Effector CD8-positive, alpha-beta T cell (primary cell): ENCODE results near the gene KRTAP12-4.
"Not testable (repeated sequence)": the region's sequence is repeated elsewhere in the genome, so short reads cannot be mapped to it uniquely, and the experiment has no call there.

Experiments used
- DNase-seq: peaks from one replicate; lab custom pipeline; 2025; lab: John Stamatoyannopoulos, UW

KRTAP12-4 gene

GRCh38 chr21:44632067-44632466 is 22.4 kb downstream of the KRTAP12-4 start:
- no peak for DNase-seq

GRCh38 chr21:44630440-44630839 is 24.0 kb downstream of the KRTAP12-4 start:
- no peak for DNase-seq

GRCh38 chr21:44628707-44629391 is 25.6 kb downstream of the KRTAP12-4 start:
- no peak for DNase-seq

- DNase-seq, result not testable (repeated sequence)
These were observed 26.6 kb downstream of the KRTAP12-4 start for GRCh38 chr21:44627831-44628233.

GRCh38 chr21:44627181-44627822 is 27.2 kb downstream of the KRTAP12-4 start:
- not testable (repeated sequence) for DNase-seq

- no peak for DNase-seq
These were observed 27.8 kb downstream of the KRTAP12-4 start, which contains the start of gene KRTAP10-9 for GRCh38 chr21:44626673-44627143. TSS of gene KRTAP10-9 (plus strand) at chr21:44627093. CDS start at chr21:44627172, 79 bp downstream.

- DNase-seq, result no peak
These were observed 28.2 kb downstream of the KRTAP12-4 start for GRCh38 chr21:44626262-44626661.

GRCh38 chr21:44625756-44626155 is 28.7 kb downstream of the KRTAP12-4 start:
- no peak for DNase-seq

GRCh38 chr21:44623575-44623974 is 30.9 kb downstream of the KRTAP12-4 start:
- no peak for DNase-seq

- no peak for DNase-seq
These were observed 34.6 kb downstream of the KRTAP12-4 start for GRCh38 chr21:44619886-44620285.

GRCh38 chr21:44618909-44619308 is 35.5 kb downstream of the KRTAP12-4 start:
- peak; percentile 23 for DNase-seq

- DNase-seq, result no peak
These were observed 36.0 kb downstream of the KRTAP12-4 start for GRCh38 chr21:44618504-44618903.

GRCh38 chr21:44617071-44617501 is 37.4 kb downstream of the KRTAP12-4 start:
- no peak for DNase-seq

- DNase-seq, result no peak
These were observed 37.9 kb downstream of the KRTAP12-4 start for GRCh38 chr21:44616591-44616926.

GRCh38 chr21:44615911-44616590 is 38.4 kb downstream of the KRTAP12-4 start:
- DNase-seq, result no peak

GRCh38 chr21:44615466-44615865 is 39.0 kb downstream of the KRTAP12-4 start:
- no peak for DNase-seq

GRCh38 chr21:44614961-44615391 is 39.5 kb downstream of the KRTAP12-4 start:
- DNase-seq, result no peak

- DNase-seq, result no peak
These were observed 40.3 kb downstream of the KRTAP12-4 start for GRCh38 chr21:44614161-44614631.

GRCh38 chr21:44613386-44614155 is 40.9 kb downstream of the KRTAP12-4 start:
- no peak for DNase-seq

- DNase-seq, result no peak
These were observed 41.7 kb downstream of the KRTAP12-4 start for GRCh38 chr21:44612669-44613229.

- no peak for DNase-seq
These were observed 42.4 kb downstream of the KRTAP12-4 start, which contains the start of gene KRTAP10-8 for GRCh38 chr21:44612029-44612486. TSS of gene KRTAP10-8 (plus strand) at chr21:44612079. CDS start at chr21:44612101, 22 bp downstream.
